Thyroid gland (tissue), 4 donors: Measurements from ENCODE around the gene DNAH8.

Experiments
- CTCF ChIP-seq, 6 experiments: fragments of 200-600 bp in 3 of 6; fragments of 450-650 bp in 3 of 6; sonication (generic) in 3 of 6; IDR thresholded peaks; one replicate each; pipeline ENCODE4 v1.5.1; 2016 to 2019; ENCODE audit warnings: antibody characterized with exemption in 6 of 6, mild to moderate bottlenecking in 2 of 6, inconsistent platforms in 1 of 6, moderate library complexity in 1 of 6
- POLR2A ChIP-seq, 2 donors: fragments of 450-650 bp; IDR thresholded peaks; one replicate each; pipeline ENCODE4 v1.6.1; 2017; ENCODE audit warnings: antibody characterized with exemption in 2 of 2, mild to moderate bottlenecking in 2 of 2, moderate library complexity in 1 of 2

GRCh38 chr6:39026175-39026574, 311.1 kb downstream of the DNAH8 start:
- TF ChIP-seq CTCF (IDR thresholded peaks at IDR 0.05) (no peak), POLR2A (IDR thresholded peaks at IDR 0.05) (no peak)
